OCI-M2 (cell line): ENCODE results near the gene RPS15.

Experiments
- DNase-seq: peaks from one replicate; lab custom pipeline; 2025; ENCODE audit not compliant: unreplicated experiment; lab: John Stamatoyannopoulos, UW

Gene RPS15

GRCh38 chr19:1450735-1451731, 12.8 kb downstream of the RPS15 start:
- DNase-seq, result no peak

GRCh38 chr19:1451916-1452801, 14.0 kb downstream of the RPS15 start:
- no peak for DNase-seq

GRCh38 chr19:1452802-1453524, 14.8 kb downstream of the RPS15 start:
- DNase-seq, result no peak

- DNase-seq, result no peak
These were observed 15.5 kb downstream of the RPS15 start for GRCh38 chr19:1453525-1454364.

GRCh38 chr19:1455002-1455335, 16.8 kb downstream of the RPS15 start:
- no peak for DNase-seq

- DNase-seq, result no peak
These were observed 17.3 kb downstream of the RPS15 start for GRCh38 chr19:1455336-1456120.

- no peak for DNase-seq
These were observed 18.1 kb downstream of the RPS15 start for GRCh38 chr19:1456121-1456900.

GRCh38 chr19:1457031-1457739, 19.0 kb downstream of the RPS15 start:
- DNase-seq, result no peak

- DNase-seq, result no peak
These were observed 19.7 kb downstream of the RPS15 start for GRCh38 chr19:1457892-1458291.

- no peak for DNase-seq
These were observed 21.3 kb downstream of the RPS15 start for GRCh38 chr19:1459479-1459878.

- DNase-seq, result no peak
These were observed 22.1 kb downstream of the RPS15 start for GRCh38 chr19:1460033-1460995.

- DNase-seq, result no peak
These were observed 23.7 kb downstream of the RPS15 start for GRCh38 chr19:1461862-1462261.

- no peak for DNase-seq
These were observed 27.2 kb downstream of the RPS15 start for GRCh38 chr19:1465191-1466016.

- DNase-seq, result no peak
These were observed 27.8 kb downstream of the RPS15 start for GRCh38 chr19:1466018-1466460.

- no peak for DNase-seq
These were observed 28.4 kb downstream of the RPS15 start for GRCh38 chr19:1466461-1467214.

- DNase-seq, result no peak
These were observed 29.0 kb downstream of the RPS15 start for GRCh38 chr19:1467215-1467489.
